ENCODE data around the gene TMCO1.

The TMCO1 gene

DNA sequence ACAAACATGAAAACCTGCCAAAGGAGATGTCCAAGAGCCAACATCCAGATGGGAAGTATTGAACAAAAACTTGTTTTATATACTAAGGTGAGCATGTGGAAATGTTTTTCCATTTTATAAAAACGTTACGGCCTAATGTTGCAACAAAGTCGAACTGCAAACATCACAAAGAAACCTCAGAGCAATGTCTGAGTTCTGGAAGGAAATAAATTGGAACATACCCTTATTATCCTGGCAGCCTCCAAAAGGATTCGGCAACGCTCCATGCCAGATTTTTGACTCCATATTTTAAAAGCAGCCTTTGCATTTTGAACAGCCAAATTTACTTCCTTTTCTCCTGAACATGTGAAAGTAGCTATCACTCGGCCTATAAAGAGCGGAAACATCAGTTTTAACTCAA is 73.6 kb downstream of the TMCO1 start:
- peak overlapping the region in 1 of 2 experiments; percentile 28 for H3K4me3 ChIP-seq (ENCODE audit: insufficient read depth in 1 of 2, low read depth in 1 of 2, low read length in 2 of 2)
- WGBS = 98% methylated on average over 5 of the region's 7 CpGs
- H2AFZ ChIP-seq (ENCODE audit: low read depth, low read length) = no peak overlapping the region
- H3K36me3 ChIP-seq (ENCODE audit: control insufficient read depth in 1 of 2, insufficient read depth in 2 of 2, low read depth in 1 of 2, low read length in 2 of 2) = peaks cover 8 to 9% of the 10 kb centered on the region in 2 experiments
- H2BK120ac ChIP-seq (ENCODE audit: low read depth, low read length) = no peak overlapping the region
- H2BK5ac ChIP-seq (ENCODE audit: low read depth, low read length, poor library complexity, severe bottlenecking) = no peak overlapping the region
- no peak overlapping the region for H2BK12ac ChIP-seq (ENCODE audit: low read length in 2 of 2)
- H4K8ac ChIP-seq (ENCODE audit: low read length) = no peak overlapping the region
- H3K9ac ChIP-seq (ENCODE audit: low read length) = peak overlapping the region; percentile 44
- no peak overlapping the region for H3K23ac ChIP-seq (ENCODE audit: low read length in 2 of 2)
- H3K4me1 ChIP-seq (ENCODE audit: control insufficient read depth, insufficient read depth, low read depth, low read length) = peaks cover 1% of the 10 kb centered on the region
- no peak overlapping the region for H3K18ac ChIP-seq (ENCODE audit: low read depth in 1 of 2, low read length in 2 of 2)
- H3K4me2 ChIP-seq (ENCODE audit: low read length, poor library complexity, severe bottlenecking) = no peak overlapping the region
- H4K91ac ChIP-seq (ENCODE audit: low read length) = no peak overlapping the region
- H2AK5ac ChIP-seq (ENCODE audit: low read length, severe bottlenecking) = no peak overlapping the region
- H3K27ac ChIP-seq (ENCODE audit: low read length, poor library complexity, severe bottlenecking) = no peak overlapping the region
- H3K9me3 ChIP-seq (ENCODE audit: control insufficient read depth, low read length) = no peaks in the 10 kb centered on the region
- no peak overlapping the region for H3K14ac ChIP-seq (ENCODE audit: low read length in 2 of 2)
- peaks cover 6% of the 10 kb centered on the region for H3K79me1 ChIP-seq (replicated peaks; ENCODE audit: low read length, poor library complexity, severe bottlenecking)
- no peak overlapping the region for H2BK15ac ChIP-seq (ENCODE audit: low read depth, poor library complexity, severe bottlenecking)
- DNase-seq = no peak
- H3K4ac ChIP-seq (ENCODE audit: low read depth in 1 of 2, low read length in 2 of 2) = no peak overlapping the region
- no peaks in the 10 kb centered on the region for H3K27me3 ChIP-seq (ENCODE audit: control insufficient read depth in 1 of 2, insufficient read depth in 1 of 2, low read length in 2 of 2)

- H3K9me3 ChIP-seq (ENCODE audit: control insufficient read depth, low read length) = no peaks in the 10 kb centered on the region
- no peak for DNase-seq
- no peak overlapping the region for H3K4ac ChIP-seq (ENCODE audit: low read depth in 1 of 2, low read length in 2 of 2)
- no peaks in the 10 kb centered on the region for H3K27me3 ChIP-seq (ENCODE audit: control insufficient read depth in 1 of 2, insufficient read depth in 1 of 2, low read length in 2 of 2)
- H2BK120ac ChIP-seq (ENCODE audit: low read depth, low read length) = no peak overlapping the region
- H3K14ac ChIP-seq (ENCODE audit: low read length in 2 of 2) = no peak overlapping the region
- H3K9ac ChIP-seq (ENCODE audit: low read length) = no peak overlapping the region
- H3K79me1 ChIP-seq (replicated peaks; ENCODE audit: low read length, poor library complexity, severe bottlenecking) = peaks cover 21% of the 10 kb centered on the region
- no peak overlapping the region for H2BK15ac ChIP-seq (ENCODE audit: low read depth, poor library complexity, severe bottlenecking)
- H2AFZ ChIP-seq (ENCODE audit: low read depth, low read length) = no peak overlapping the region
- no peaks in the 10 kb centered on the region for H3K4me1 ChIP-seq (ENCODE audit: control insufficient read depth, insufficient read depth, low read depth, low read length)
- no peak overlapping the region for H2BK5ac ChIP-seq (ENCODE audit: low read depth, low read length, poor library complexity, severe bottlenecking)
- no peak overlapping the region for H3K4me2 ChIP-seq (ENCODE audit: low read length, poor library complexity, severe bottlenecking)
- peaks cover 10 to 62% of the 10 kb centered on the region in 2 experiments for H3K36me3 ChIP-seq (ENCODE audit: control insufficient read depth in 1 of 2, insufficient read depth in 2 of 2, low read depth in 1 of 2, low read length in 2 of 2)
- H3K27ac ChIP-seq (ENCODE audit: low read length, poor library complexity, severe bottlenecking) = no peak overlapping the region
- H2BK12ac ChIP-seq (ENCODE audit: low read length in 2 of 2) = no peak overlapping the region
- H3K18ac ChIP-seq (ENCODE audit: low read depth in 1 of 2, low read length in 2 of 2) = no peak overlapping the region
- no peak overlapping the region for H4K91ac ChIP-seq (ENCODE audit: low read length)
- 100% methylated on average over 4 of the region's 5 CpGs for whole genome bisulfite sequencing
- H3K4me3 ChIP-seq (ENCODE audit: insufficient read depth in 1 of 2, low read depth in 1 of 2, low read length in 2 of 2) = no peak overlapping the region
- no peak overlapping the region for H4K8ac ChIP-seq (ENCODE audit: low read length)
- no peak overlapping the region for H3K23ac ChIP-seq (ENCODE audit: low read length in 2 of 2)
- no peak overlapping the region for H2AK5ac ChIP-seq (ENCODE audit: low read length, severe bottlenecking)
These were observed 80.6 kb downstream of the TMCO1 start for GRCh38 chr1:165688046-165688445.

GRCh38 chr1:165686971-165687433 is 81.7 kb downstream of the TMCO1 start:
- Histone ChIP-seq H3K18ac (ENCODE audit: low read depth in 1 of 2, low read length in 2 of 2) (no peak overlapping the region), H2BK5ac (ENCODE audit: low read depth, low read length, poor library complexity, severe bottlenecking) (no peak overlapping the region), H2AFZ (ENCODE audit: low read depth, low read length) (no peak overlapping the region), H4K8ac (ENCODE audit: low read length) (no peak overlapping the region), H2BK12ac (ENCODE audit: low read length in 2 of 2) (no peak overlapping the region), H3K79me1 (replicated peaks; ENCODE audit: low read length, poor library complexity, severe bottlenecking) (peaks cover 25% of the 10 kb centered on the region), H3K14ac (ENCODE audit: low read length in 2 of 2) (no peak overlapping the region), H3K4me1 (ENCODE audit: control insufficient read depth, insufficient read depth, low read depth, low read length) (no peaks in the 10 kb centered on the region), H4K91ac (ENCODE audit: low read length) (no peak overlapping the region), H2BK120ac (ENCODE audit: low read depth, low read length) (no peak overlapping the region), H3K4ac (ENCODE audit: low read depth in 1 of 2, low read length in 2 of 2) (no peak overlapping the region), H3K36me3 (ENCODE audit: control insufficient read depth in 1 of 2, insufficient read depth in 2 of 2, low read depth in 1 of 2, low read length in 2 of 2) (peaks cover 16 to 72% of the 10 kb centered on the region in 2 experiments), H3K4me2 (ENCODE audit: low read length, poor library complexity, severe bottlenecking) (no peak overlapping the region), H3K9ac (ENCODE audit: low read length) (no peak overlapping the region), H2AK5ac (ENCODE audit: low read length, severe bottlenecking) (no peak overlapping the region), H3K9me3 (ENCODE audit: control insufficient read depth, low read length) (no peaks in the 10 kb centered on the region), H3K27me3 (ENCODE audit: control insufficient read depth in 1 of 2, insufficient read depth in 1 of 2, low read length in 2 of 2) (no peaks in the 10 kb centered on the region), H3K4me3 (ENCODE audit: insufficient read depth in 1 of 2, low read depth in 1 of 2, low read length in 2 of 2) (no peak overlapping the region), H2BK15ac (ENCODE audit: low read depth, poor library complexity, severe bottlenecking) (no peak overlapping the region), H3K23ac (ENCODE audit: low read length in 2 of 2) (no peak overlapping the region), H3K27ac (ENCODE audit: low read length, poor library complexity, severe bottlenecking) (no peak overlapping the region)
- no CpG with 5 or more reads among the region's 2 CpGs for WGBS
- DNase-seq = no peak

GRCh38 chr1:165686121-165686970 is 82.3 kb downstream of the TMCO1 start:
- no peak overlapping the region for H4K8ac ChIP-seq (ENCODE audit: low read length)
- no peak overlapping the region for H2BK15ac ChIP-seq (ENCODE audit: low read depth, poor library complexity, severe bottlenecking)
- H3K27ac ChIP-seq (ENCODE audit: low read length, poor library complexity, severe bottlenecking) = no peak overlapping the region
- no peak overlapping the region for H4K91ac ChIP-seq (ENCODE audit: low read length)
- no peaks in the 10 kb centered on the region for H3K4me1 ChIP-seq (ENCODE audit: control insufficient read depth, insufficient read depth, low read depth, low read length)
- no peak overlapping the region for H2BK5ac ChIP-seq (ENCODE audit: low read depth, low read length, poor library complexity, severe bottlenecking)
- H3K4me3 ChIP-seq (ENCODE audit: insufficient read depth in 1 of 2, low read depth in 1 of 2, low read length in 2 of 2) = no peak overlapping the region
- H3K9ac ChIP-seq (ENCODE audit: low read length) = no peak overlapping the region
- H2BK120ac ChIP-seq (ENCODE audit: low read depth, low read length) = no peak overlapping the region
- no peaks in the 10 kb centered on the region for H3K27me3 ChIP-seq (ENCODE audit: control insufficient read depth in 1 of 2, insufficient read depth in 1 of 2, low read length in 2 of 2)
- no peak overlapping the region for H3K4ac ChIP-seq (ENCODE audit: low read depth in 1 of 2, low read length in 2 of 2)
- H2BK12ac ChIP-seq (ENCODE audit: low read length in 2 of 2) = no peak overlapping the region
- WGBS = 98% methylated on average over 5 of the region's 6 CpGs
- no peak overlapping the region for H3K18ac ChIP-seq (ENCODE audit: low read depth in 1 of 2, low read length in 2 of 2)
- H3K9me3 ChIP-seq (ENCODE audit: control insufficient read depth, low read length) = no peaks in the 10 kb centered on the region
- no peak overlapping the region for H2AK5ac ChIP-seq (ENCODE audit: low read length, severe bottlenecking)
- no peak overlapping the region for H2AFZ ChIP-seq (ENCODE audit: low read depth, low read length)
- H3K79me1 ChIP-seq (replicated peaks; ENCODE audit: low read length, poor library complexity, severe bottlenecking) = peaks cover 28% of the 10 kb centered on the region
- DNase-seq = no peak
- H3K36me3 ChIP-seq (ENCODE audit: control insufficient read depth in 1 of 2, insufficient read depth in 2 of 2, low read depth in 1 of 2, low read length in 2 of 2) = peaks cover 19 to 79% of the 10 kb centered on the region in 2 experiments
- no peak overlapping the region for H3K4me2 ChIP-seq (ENCODE audit: low read length, poor library complexity, severe bottlenecking)
- H3K23ac ChIP-seq (ENCODE audit: low read length in 2 of 2) = no peak overlapping the region
- H3K14ac ChIP-seq (ENCODE audit: low read length in 2 of 2) = no peak overlapping the region

Data from mesenchymal stem cell (in vitro differentiated cells and primary cell).